ENCODE data around the gene ANKRD39. TPM values are rescaled to one million over a fixed set of nuclear protein-coding genes. Genes with fewer than 3 reads are reported as not detected.

The ANKRD39 gene
- total and polyA plus RNA-seq, 2 of the 8 experiments (the other 6 are each of a cell fraction or from before 2014, with no cell fraction given): 18.5 to 21.3 TPM

- TF ChIP-seq RNF2 (IDR thresholded peaks at IDR 0.05; ENCODE audit: borderline replicate concordance, low read depth, low read length, missing control alignments, poor library complexity, severe bottlenecking) (no peak), SP2 (IDR thresholded peaks at IDR 0.05; ENCODE audit: low read length) (peak; percentile 48; the same call in 1 of the 2 replicates), KDM1A (IDR thresholded peaks at IDR 0.05; ENCODE audit: borderline replicate concordance, low read length) (no peak), RXRA (IDR thresholded peaks at IDR 0.05; ENCODE audit: insufficient read depth, low read depth, low read length) (no peak), CTCF (IDR thresholded peaks at IDR 0.05; ENCODE audit: control extremely low read depth in 1 of 3, insufficient read depth in 1 of 3, low read depth in 1 of 3, low read length in 3 of 3) (peak; percentile 26 to 76 (median 66); a peak in 3 of 4 replicates), SIRT6 (IDR thresholded peaks at IDR 0.05; ENCODE audit: low read length) (no peak), ASH2L (IDR thresholded peaks at IDR 0.05; ENCODE audit: low read length) (peak; percentile 52), NRF1 (IDR thresholded peaks at IDR 0.05; ENCODE audit: low read depth, low read length) (peak; percentile 22; the same call in 1 of the 2 replicates), ZNF274 (IDR thresholded peaks at IDR 0.05; ENCODE audit: borderline replicate concordance, extremely low read depth, low read length) (no peak), TEAD4 (IDR thresholded peaks at IDR 0.05; ENCODE audit: low read depth, low read length) (no peak), CREB1 (IDR thresholded peaks at IDR 0.05) (peak; percentile 32; the same call in 1 of the 2 replicates), POLR2AphosphoS5 (IDR thresholded peaks at IDR 0.05; ENCODE audit: low read depth, low read length) (peak; percentile 63; the same call in 1 of the 2 replicates), CBX5 (IDR thresholded peaks at IDR 0.05; ENCODE audit: low read depth, low read length) (no peak), MAX (IDR thresholded peaks at IDR 0.05) (peak; percentile 39; the same call in 1 of the 2 replicates), KDM4A (IDR thresholded peaks at IDR 0.05; ENCODE audit: low read depth, low read length, severe bottlenecking) (peak; percentile 81)
These were observed 41.5 kb downstream of the ANKRD39 start, which contains the start of gene CNNM3 (continued) for GRCh38 chr2:96816127-96816835.

All from H1 (cell line).